ENCODE measurements around the gene RRP12.

The RRP12 gene

DNA sequence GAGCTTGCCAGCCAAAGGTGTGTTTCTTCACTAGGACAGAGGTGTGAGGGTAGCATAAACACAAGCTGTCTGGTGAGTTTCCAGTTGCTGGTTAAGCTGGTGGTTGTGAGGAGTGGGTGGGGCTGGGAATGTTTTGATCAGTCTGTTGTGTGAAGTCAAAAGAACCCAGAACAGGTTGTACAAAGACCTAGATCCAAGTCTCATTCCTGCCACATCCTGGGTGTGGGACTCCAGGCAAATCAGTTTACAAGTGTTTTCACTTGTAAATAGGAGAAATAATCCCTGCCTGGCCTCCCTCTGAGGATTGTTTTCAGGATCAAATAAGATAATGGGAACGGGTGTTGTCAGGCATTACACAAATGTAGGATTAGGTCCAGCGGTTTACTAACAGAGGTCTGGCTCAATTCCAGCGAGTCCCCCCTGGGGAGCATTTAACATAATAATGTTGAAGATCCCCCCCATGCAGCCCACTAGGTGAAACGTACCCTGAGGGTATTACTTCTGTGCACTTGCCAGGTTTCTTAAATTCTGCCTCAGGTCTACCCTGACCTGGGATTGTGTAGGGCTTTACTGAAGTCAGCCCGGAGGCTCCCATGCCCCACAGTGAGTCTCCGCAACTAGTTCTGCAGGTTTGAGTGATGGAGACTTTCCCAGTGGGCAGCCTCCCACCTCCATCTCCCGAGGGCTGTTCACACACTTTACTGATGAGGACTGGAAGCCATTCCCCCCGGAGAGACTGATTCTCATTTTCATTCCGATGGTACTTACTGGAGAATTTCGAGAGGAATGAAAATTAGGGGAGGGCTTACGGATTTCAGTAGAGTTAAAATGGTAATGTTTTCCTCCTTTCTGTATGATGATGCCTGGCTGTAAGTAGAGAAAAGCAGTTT lies 64.0 kb downstream of the RRP12 start:
- no peak for DNase-seq (ENCODE audit: low read depth)
- TF ChIP-seq, protein P1, sequence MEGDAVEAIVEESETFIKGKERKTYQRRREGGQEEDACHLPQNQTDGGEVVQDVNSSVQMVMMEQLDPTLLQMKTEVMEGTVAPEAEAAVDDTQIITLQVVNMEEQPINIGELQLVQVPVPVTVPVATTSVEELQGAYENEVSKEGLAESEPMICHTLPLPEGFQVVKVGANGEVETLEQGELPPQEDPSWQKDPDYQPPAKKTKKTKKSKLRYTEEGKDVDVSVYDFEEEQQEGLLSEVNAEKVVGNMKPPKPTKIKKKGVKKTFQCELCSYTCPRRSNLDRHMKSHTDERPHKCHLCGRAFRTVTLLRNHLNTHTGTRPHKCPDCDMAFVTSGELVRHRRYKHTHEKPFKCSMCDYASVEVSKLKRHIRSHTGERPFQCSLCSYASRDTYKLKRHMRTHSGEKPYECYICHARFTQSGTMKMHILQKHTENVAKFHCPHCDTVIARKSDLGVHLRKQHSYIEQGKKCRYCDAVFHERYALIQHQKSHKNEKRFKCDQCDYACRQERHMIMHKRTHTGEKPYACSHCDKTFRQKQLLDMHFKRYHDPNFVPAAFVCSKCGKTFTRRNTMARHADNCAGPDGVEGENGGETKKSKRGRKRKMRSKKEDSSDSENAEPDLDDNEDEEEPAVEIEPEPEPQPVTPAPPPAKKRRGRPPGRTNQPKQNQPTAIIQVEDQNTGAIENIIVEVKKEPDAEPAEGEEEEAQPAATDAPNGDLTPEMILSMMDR (conservative IDR thresholded peaks at IDR 0.05; ENCODE audit: control insufficient read depth, insufficient read depth, low read depth, low read length) = no peak
- H3K4me3 ChIP-seq (ENCODE audit: control insufficient read depth, low read depth, low read length) = no peak overlapping the region

DNA sequence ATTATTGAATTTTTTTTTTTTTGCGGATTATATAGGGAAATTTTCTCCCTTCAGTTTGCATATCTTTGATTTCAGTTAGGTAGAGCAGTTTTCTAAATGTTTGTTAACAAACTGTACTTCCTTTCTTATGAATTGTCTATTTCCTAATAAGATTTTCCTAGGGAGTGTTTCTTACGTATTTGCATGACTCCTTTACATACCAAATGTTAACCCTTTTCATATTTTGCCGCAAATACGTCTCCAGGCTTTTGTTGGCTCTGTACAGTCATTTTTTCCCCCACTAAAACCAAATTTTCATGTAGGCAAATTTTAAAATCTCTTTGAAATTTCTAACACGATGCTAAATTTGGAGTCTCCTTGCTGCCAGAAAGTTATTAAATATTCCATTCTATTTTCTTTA lies 64.7 kb downstream of the RRP12 start:
- H3K4me3 ChIP-seq (ENCODE audit: control insufficient read depth, low read depth, low read length) = no peak overlapping the region
- DNase-seq (ENCODE audit: low read depth) = peak; percentile 28
- TF ChIP-seq, protein P1 (conservative IDR thresholded peaks at IDR 0.05; ENCODE audit: control insufficient read depth, insufficient read depth, low read depth, low read length) = no peak

DNA sequence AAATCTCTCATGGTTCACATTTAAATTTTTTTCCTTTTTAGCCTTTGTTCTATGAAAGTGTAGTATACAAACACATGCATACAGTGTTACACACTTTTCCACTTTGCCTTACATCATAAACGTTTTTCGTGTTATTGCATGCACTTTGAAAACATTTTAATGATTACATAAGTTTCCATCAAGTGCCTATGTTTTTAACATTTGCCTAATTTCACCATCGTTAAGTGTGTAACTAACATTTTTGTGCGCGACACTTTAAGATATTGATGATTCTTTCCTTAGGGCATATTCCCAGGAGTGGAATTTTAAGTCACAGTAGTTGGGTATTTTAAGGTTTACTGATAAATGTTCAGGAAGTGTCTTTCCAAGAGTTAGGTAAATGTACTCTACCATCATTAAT lies 65.1 kb downstream of the RRP12 start:
- H3K4me3 ChIP-seq (ENCODE audit: control insufficient read depth, low read depth, low read length) = no peak overlapping the region
- DNase-seq (ENCODE audit: low read depth) = no peak
- TF ChIP-seq, protein P1 (conservative IDR thresholded peaks at IDR 0.05; ENCODE audit: control insufficient read depth, insufficient read depth, low read depth, low read length) = no peak

DNA sequence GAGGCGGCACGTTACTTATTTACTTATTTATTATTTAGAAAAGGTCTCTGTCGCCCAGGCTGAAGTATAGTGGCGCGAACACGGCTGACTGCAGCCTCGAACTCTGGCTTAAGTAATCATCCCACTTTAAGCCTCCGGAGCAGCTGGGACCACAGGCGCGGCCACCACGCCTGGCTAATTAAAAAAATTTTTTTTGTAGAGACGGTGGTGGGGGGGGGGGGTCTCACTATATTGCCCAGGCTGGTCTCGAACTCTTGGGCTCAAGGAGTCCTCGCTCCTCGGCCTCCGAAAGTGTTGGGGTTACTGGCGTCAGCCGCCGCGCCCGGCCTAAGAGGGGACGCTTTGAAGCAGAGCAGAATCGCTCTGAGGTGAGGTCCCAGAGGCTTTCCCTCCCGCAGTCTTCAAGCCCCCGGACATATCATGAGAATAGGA lies 65.9 kb downstream of the RRP12 start:
- H3K4me3 ChIP-seq (ENCODE audit: control insufficient read depth, low read depth, low read length) = peak overlapping the region; percentile 61
- TF ChIP-seq, protein P1 (conservative IDR thresholded peaks at IDR 0.05; ENCODE audit: control insufficient read depth, insufficient read depth, low read depth, low read length) = no peak
- no peak for DNase-seq (ENCODE audit: low read depth)

DNA sequence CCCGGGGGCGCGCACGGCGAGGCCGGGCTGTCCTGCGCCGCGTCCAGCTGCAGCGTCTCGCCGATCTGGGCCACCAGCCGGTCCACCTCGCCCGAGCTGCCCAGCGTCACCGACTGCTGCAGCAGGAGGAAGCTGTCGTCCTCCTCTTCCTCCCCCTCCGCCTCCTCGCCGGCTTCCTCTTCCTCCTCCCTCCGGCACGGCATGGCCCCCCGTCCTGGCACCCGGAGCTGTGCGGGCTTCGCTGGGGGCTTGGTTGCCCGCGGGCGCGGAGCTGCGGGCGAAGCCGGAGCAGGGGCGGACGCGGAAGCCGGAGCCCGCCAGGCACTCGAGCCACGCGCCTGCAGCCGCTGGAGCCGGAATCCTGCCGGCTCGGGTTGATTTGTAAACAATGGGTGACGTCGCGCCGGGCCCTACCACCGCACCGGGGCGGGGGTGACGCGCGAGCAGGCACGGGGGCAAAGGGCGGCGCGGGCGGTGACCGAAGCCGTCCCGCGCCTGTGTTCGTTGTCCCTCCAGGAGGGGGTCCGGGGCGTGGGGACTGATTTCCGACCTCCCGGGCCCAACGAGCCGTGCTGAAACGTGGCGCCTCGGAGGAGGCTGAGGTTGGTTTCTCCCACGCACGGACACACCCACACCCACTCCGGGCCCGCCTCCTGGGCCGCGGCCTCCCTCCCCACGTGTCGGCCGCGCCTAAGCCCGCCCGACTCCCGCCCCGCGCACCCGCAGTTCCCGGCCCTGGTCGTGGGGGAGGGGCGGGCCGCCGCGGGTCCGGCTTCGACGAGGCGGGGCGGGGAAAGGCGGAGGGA lies 66.6 kb downstream of the RRP12 start, which contains the start of gene FRAT2:
TSS of gene FRAT2 (minus strand) at position 360 of the 806 bp plus-strand sequence. CDS start at position 203, 157 bp downstream.
- TF ChIP-seq, protein P1 (conservative IDR thresholded peaks at IDR 0.05; ENCODE audit: control insufficient read depth, insufficient read depth, low read depth, low read length) = no peak
- peak; percentile 87 for DNase-seq (ENCODE audit: low read depth)
- H3K4me3 ChIP-seq (ENCODE audit: control insufficient read depth, low read depth, low read length) = peak within 1 kb of the TSS; percentile 61

DNA sequence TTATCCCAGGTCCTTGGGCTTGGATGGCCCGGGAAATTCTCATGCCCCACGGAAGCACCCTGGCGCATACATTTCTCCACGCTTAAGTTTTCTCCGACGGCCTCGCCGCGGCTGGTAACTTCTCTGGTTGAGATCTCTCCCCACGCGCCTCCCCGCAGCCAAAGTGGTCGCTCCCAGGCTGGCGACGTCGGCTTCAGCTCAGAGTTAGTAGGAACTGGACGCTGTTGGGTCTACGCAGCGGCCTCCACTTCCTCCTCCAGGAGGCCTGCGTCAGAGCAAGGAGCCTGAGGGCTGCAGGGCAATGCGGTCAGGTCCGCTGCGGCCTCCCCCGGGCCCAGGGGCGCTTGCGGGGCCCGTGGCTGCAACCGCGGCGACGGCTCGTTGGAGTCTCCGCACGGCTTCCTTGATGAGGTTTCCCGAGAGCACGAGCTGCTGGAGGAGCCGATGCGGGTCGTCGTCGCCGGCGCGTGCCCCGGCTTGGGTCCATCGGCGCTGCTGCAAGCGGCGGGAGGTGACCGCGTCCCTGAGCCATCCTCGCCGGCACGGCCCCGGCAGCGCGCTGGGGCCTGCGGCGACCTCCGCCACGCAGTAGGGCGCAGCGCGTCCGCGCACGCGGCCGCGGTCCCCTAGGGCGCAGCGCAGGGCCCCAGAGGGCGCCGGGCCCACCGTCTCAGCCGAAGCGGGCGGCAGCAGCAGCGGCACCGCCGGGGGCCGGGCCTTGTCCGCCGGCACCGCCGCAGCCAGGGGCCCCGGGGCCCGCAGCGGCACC lies 67.4 kb downstream of the RRP12 start:
- TF ChIP-seq, protein P1 (conservative IDR thresholded peaks at IDR 0.05; ENCODE audit: control insufficient read depth, insufficient read depth, low read depth, low read length) = no peak
- DNase-seq (ENCODE audit: low read depth) = peak; percentile 52
- H3K4me3 ChIP-seq (ENCODE audit: control insufficient read depth, low read depth, low read length) = peak overlapping the region; percentile 56

Data from fibroblast of mammary gland (primary cell).